Dermis blood vessel endothelial cell (primary cell): ENCODE data around the gene PEAR1. TPM values are rescaled to one million over a fixed set of nuclear protein-coding genes. Genes with fewer than 3 reads are reported as not detected.
A peak's percentile ranks its signal among the peaks of the same experiment; 100 is the strongest.

Experiments
- DNase-seq: peaks from one replicate; pipeline ENCODE4 v3.0.0; 2010
- total RNA-seq: library from RNA; depleted of rRNA; stranded (reverse); fragments of >200 nt; gene quantifications from 2 replicates; pipeline ENCODE4 v1.2.3, GENCODE V29; 2014

The PEAR1 gene
- total RNA-seq, 1 donor from 2014 or later: 19.1 TPM

DNA sequence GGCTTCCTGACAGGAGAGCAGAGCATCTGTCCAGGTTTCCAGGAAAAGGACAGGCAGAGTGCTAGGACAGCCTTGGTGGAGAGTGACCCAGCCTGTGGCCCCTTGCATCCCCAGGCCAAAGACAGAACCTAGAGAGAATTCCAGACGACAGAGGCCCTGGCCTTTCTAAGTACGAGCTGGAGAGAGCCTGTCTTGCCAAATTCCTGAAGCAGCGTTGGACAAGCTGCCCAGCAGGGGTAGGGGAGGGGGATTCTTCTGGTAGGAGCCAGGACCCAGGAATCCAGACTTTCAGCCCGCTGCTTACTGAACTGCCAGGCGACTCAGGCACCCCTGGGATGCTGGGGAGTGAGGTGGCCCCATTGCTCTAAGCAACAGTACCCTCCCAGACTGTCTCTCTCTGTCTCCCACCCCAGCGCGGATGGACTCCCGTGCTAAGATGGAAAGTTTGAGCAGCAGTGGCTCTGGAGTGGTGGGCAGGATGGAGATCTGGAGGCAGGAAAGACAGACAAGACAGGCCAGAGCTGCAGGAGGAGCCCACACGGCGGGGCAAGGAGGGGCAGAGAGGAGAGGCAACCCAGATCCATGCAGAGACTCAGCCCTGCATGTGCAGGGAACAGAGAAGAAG is 8.8 kb upstream of the PEAR1 start:
- DNase-seq: no peak

DNA sequence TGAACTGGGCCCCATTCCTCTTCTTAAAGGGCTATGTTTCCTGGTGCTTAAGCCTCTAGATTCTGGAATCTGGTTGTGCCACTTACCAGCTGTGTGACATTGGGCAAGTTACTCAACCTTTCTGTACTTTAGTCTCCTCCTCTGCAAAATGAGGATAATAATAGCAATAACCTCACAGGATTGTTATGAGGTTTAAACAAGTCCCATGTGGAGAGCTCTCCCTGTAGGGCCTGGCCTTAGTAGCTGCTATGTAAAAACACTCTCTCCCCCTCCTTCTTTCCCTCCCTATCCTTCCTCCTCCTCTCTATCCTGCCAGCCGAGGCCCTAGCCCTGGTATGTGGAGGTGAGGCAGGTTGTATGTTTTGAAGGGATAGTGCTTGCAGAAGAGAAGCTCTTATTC is 8.2 kb upstream of the PEAR1 start:
- no peak for DNase-seq

DNA sequence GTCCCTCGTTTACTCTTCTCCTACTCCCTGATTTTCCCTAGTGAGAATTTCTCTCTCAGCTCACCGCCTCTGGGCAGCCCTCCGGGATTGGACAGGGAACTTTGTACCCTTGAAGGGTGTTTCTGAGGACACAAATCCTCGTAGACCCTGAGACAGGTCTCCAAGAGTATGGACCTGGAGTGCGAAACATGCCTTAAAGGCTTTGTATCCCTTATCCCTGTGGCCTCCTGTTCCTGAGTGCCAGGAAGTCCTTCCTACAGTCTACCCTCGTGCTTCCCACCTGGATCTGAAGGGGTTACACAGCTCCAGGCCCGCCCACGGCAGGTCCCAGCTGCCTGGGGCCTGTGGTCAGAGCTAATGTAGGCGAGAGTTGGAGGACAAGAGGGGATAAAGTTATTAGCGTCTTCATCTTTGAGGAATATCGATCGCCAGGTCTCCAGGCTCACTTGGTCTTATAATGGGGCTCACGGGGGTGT is 7.6 kb upstream of the PEAR1 start:
- DNase-seq: no peak

DNA sequence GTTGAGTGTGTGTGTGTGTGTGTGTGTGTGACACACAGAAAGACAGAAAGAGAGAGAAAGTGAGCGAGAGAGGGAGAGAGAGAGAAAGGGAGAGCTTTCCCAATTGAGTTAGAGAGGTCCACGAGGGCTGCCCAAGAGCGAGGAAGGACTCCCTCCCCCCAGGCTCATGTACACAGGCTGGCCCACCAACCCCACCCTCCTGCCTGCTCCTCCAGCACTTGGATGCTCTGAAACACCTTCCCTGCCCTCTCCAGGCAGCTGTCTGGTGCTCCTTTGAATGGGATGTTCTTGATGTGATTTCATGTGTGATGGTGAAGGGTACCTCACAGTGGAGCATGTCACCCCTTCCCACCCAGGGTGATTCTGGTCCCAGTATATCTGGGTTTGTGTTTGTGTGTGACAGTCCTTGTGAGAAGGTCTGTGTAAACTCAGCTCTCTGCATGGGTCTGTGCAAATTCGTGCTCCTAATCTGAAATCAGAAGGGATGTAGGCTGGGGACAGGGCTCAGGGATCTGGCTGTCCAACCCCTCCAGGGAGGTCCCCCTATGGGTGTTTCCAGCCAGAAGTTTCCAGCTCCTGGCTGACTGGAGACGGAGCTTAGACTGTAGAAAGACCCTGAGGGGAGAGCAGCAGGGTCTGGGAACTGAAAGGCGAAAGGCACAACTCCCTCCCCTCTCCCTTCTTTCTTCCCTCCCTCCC is 6.8 kb upstream of the PEAR1 start:
- no peak for DNase-seq

DNA sequence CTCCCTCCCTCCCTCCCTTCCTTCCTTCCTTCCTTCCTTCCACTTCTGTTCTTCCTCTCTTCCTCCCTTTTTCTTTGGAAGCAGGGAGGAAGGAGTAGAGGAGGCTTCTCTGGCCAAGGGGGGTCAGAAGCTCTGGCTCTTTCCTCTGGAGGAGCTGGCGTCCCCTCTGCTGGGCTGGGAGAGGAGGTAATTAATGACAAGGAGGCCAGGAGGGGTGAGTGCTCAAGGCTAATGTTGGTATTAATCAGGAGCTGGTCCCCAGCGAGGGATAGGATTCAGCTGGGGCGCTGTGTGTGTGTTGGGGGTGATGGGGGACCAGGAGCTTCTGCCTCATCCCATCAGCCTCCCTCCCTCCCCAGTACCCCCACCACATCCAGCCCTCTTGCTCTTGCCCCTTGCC is 6.2 kb upstream of the PEAR1 start:
- DNase-seq: no peak

DNA sequence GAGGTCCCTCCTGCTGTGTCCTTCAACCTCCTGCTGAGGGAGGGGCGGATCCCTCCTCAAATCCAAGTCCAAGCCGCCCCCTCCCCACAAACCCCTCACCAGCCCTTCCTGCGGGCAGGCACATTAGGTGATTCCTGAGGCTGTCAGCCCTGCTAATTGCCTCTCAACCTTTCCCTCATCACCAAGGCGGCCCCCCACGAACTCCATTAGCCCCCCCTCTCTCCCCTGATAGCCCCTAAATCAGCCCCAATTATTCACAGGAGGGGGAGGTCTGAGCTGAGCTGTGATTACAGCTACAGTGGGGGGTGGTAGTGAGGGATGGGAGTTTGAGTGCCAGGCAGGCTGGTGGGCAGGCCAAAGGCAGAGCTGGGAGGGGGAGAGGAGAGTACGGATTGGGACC is 5.8 kb upstream of the PEAR1 start:
- DNase-seq: no peak

DNA sequence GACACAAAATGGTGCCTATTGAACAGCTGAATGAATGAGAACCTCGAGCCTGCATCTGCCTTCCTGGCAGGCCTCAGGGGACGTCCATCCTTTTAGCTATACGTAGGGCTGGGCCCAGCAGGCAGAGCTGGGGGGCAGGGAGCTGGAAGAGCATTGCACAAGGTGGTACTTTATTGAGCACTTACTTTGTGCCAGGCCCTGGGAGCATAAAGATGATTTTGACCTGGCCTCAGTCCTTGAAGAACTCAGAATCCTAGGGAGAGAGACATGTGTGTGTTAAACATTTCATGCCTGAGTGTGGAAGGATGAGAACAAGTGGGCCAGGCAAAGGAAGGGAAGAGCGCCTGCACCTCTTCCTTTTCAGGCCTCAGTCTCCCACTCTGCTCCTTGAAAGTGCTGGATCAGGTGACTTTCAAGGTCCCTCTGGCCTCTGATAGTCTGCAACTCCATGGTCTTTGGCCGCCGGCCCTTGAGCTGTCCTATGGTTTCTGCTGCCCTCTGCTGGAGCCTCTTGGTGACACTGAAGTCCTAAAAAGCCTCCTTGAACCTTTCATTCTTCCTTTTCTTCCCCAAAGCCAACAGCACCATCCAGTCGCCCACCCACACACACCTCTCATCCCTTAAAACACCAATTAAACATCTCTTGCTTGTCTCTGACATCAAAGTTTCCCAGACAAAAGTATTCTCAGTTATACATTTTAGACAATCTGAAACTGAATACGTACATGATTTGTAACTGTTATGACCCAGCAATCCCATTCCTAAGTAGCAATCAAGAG is 3.5 kb upstream of the PEAR1 start:
- peak; percentile 92 for DNase-seq

DNA sequence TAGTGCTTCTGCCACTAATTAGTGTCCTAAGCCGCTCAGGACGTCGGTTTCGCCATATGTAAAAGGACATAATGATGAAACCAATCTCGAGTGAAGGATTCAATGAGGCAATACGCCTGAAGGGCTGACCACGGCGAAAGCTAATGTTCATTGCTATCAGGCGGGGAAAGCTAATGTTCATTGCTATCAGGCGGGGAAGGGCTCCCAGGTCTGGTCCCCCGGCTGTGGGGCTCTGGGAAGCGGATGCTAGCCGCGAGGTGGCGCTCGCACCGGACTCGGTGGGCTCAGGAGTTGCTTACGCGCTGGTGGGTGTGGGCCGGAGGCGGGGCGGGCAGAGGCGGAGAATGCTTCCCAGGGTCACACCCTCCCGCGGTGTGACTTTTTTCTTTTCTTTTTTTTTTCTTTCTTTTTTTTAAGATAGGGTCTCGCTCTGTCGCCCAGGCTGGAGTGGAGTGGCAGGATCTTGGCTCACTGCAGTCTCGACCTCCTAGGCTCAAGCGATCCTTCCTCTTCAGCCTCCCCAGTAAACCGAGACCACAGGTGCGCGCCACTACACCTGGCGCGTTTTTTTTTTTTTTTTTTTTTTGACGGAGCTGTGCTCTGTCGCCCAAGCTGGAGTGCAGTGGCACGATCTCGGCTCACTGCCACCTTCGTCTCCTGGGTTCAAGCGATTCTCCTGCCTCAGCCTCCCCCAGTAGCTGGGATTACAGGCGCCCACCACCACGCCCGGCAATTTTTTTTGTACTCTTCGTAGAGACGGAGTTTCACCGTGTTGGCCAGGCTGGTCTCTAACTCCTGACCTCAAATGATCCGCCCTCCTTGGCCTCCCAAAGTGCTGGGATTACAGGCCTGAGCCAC is 1.1 kb upstream of the PEAR1 start:
- peak; percentile 95 for DNase-seq

DNA sequence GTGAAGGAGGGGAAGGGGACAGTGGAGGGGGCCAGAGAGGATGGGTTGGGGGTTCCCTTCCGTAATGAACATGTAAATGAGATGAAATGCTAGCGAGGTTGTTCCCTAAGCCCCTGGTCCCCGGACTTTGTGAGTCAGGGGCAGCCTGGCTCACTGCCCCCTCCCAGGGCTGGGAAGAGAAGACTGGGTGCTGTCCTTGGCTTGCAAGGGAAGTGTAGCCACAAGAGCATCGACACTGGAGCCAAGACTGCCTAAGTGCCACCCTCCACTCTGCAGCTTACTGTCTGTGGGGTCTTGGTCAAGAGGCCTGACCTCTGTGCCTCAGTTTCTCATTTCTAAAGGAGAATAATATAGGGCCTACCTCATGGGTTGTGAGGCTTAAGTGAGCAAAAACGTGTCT is 483 bp downstream of the PEAR1 start:
- peak; percentile 37 for DNase-seq

DNA sequence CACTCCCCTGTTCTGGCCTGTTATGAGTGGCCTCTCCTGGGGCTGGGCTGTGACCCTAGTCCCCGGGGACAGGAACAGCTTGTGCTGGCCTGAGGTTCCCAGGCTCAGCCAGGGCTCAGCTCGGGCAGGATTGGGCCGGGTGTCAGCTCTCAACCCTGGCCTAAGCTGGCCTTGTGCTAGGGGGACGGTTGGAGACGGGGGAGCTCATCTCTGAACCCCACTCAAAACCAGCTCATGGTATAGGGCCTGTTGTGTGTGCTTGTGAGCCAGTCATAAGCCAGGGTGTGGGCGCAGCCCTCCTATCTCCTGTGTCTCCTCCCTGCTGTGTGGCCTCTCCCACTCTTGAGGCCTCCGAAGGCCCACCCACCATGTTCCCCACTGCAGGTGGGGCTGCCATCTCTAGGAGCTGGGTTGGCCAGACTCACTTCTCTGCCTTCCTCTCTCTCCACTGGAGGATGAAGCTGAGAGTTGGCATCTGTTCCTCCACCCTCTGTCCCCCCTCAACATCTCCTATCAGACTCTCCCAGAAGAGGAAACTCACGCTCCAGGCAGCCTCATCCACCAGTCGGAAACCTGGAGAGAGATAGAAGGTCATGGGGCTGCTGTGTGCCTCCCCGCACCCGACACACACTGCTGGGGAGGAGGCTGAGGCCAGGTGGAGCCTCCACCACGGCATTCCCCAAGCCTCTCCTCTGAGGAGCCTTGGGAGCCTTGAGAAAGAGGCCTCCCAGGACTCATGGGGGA is 1.4 kb downstream of the PEAR1 start:
- peak; percentile 73 for DNase-seq

DNA sequence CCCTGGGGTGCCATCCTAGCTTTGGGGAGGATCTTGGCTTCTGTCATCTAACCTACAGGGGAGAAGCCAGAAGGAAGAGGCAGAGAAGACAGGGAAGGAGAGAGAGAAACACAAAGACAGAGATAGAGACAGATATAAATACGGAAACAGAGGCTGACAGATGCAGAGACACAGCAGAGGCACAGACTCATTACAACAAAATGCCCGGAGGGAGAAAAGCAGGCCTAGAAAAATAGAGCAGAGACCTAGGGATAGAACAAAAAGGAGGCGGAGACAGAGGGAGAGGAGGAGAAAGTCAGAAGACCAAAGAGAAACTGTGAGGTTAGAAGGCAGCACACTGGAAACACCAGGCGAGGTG is 1.9 kb downstream of the PEAR1 start:
- peak; percentile 32 for DNase-seq

DNA sequence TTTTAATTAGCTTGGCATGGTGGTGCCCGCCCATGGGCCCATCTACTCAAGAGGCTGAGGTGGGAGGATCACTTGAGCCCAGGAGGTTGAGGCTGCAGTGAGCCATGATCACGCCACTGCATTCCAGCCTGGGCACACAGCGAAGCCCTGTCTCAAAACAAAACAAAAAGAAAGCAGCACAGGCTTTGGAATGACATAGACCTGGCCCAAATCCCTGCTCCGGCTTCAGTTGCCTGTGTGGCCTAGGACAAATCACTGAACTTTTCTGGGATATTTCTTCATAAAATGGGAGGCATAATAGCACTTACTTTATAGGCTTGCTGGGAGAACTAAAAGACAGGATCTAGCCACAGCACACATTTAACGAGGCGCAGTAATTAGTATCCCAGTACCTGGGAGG is 2.4 kb downstream of the PEAR1 start:
- no peak for DNase-seq

DNA sequence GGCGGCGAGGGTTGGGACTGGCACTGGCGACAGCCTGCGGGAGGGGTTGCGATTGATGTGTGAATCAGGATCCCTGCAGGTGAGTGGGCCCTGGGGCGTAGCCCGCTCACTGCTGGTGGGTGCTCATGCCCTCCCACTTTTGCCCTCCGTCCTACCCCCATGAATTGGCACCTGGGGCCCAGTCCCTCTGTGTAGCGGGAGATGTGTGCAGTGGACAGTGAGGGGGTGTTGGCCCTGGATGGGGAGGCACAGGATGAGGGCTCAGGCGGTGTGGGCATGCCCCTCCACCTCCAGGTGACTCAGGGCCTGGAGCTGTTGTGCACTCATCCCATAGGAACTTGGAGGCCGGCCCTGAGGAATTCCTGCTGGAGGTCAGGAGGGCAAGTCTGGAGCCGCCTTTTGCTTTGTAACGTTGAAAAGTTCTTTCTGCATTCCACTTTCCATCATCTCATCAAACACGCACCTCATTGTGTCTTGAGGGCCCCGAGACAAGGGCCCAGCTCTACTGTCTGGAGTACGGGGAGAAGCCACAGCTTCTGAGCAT is 3.0 kb downstream of the PEAR1 start:
- DNase-seq: peak; percentile 93

DNA sequence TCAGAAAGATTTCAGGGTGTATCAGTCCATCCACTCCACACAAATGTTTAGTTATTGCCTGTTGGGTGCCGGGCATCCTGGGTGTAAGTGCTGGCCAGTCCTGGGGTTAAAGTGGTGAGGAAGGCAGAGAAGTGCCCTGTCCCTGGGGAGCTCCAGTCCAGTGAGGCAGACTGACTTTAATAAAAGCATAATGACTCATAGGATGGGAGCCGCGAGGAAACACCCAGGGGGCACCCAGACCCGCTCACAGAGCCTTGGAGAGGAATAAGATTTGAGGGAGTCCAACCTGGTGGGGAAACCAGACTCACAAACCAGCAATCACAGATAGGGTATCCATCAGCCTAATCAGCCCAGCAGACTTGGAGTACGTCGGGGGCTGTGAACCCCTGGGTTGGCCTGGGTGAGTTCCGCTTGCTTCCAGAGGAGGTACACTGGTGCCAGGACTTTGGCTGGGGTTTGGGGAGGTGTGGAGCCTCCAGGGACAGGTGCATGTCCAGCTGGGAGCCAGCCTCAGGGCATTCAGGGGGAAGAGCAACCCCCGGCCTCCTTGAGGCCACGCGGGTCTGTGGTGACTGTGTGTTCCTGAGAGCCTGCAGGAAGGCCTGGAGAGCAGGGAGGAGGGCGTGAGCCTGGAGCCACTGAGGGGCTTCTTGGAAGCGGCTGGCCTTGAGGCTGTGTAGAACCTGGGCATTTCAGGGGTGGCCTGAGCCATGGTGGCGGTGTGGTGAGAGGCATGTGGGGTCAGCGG is 3.7 kb downstream of the PEAR1 start:
- peak; percentile 51 for DNase-seq

DNA sequence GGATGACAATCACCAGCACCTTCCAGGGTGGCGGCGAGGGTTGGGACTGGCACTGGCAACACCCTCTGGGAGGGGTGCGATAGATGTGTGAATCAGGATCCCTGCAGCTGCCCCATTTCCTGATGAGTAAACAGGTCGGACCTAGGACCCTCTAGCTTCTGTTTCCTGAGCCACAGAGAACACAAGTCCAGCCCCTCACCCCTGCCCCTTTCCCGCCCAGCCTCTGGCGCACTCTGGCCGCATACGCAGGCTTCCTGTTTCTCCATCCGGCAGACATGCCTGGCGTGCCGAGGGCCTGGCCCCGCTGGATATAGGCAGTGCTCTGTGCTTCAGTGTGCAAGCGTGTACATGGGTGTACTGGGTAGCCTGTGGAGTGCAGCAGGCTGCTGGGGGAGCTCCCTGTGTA is 4.6 kb downstream of the PEAR1 start:
- DNase-seq: peak; percentile 97

DNA sequence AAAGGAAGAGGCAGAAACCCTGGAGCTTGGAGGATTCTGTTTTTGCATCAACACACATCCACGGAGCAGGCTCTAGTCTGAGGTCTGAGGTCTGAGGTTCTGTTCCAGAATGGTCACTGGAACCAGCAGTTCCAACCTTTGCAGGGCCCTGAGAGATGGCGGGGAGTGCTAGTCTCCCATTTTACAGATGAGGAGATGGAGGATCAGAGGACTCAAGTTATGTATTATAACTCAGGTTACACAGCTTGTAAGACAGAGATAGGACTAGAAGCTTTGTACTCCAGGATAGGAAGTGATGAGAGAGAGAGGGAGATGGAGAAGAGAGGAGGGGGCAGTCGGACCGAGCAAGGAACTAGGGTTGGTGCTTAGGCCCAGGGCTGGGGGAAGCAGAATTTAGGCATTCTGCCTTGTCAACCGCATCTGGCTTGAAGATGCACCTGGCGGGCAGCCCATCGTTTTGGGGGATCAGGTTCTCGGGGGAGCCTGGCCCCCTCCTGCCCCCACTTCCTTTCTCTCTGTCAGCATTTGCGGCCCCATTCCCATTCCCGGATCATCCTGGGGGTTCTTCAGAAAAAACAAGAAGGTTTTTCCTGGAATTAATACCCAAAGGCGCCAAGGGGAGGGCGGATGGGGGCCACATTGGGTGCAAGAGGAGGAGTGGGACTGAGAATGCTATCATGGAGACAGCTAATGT is 5.6 kb downstream of the PEAR1 start:
- no peak for DNase-seq

DNA sequence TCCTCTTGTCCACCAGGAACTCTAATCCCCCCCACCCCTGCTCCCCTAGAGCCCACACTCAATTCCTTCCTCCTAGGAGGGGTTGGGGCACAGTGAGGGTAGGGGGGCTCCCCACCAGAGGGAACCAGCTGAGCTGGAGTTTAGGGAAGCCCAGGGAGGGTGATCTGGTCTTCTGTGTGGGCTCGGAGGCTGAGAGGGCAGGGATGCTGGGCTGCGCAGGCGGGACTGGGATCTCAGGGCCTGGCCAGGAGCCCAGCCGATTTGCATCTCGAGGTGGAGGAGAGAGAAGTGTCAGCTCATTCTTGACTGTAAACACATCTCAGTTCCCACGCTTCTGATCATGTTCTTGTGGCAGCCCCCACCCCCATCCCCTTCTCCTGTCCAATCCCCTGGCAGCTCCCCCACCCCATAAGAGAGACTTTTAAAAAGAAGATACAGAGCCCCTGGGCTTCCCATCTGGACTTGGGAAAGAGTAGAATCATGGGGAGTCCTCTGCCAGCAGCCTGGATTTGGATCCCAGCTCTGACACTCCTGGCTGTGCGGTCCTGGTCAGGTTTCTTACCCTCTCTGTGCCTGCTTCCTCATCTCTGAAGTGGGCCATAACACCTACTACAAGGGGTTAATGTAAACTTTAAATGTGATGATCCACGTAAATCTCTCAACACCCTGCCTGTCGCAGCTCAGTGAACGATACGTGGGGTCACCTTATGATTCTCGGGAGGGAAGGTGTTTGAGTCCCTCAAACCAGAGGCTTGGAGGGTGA is 6.6 kb downstream of the PEAR1 start:
- peak; percentile 72 for DNase-seq

DNA sequence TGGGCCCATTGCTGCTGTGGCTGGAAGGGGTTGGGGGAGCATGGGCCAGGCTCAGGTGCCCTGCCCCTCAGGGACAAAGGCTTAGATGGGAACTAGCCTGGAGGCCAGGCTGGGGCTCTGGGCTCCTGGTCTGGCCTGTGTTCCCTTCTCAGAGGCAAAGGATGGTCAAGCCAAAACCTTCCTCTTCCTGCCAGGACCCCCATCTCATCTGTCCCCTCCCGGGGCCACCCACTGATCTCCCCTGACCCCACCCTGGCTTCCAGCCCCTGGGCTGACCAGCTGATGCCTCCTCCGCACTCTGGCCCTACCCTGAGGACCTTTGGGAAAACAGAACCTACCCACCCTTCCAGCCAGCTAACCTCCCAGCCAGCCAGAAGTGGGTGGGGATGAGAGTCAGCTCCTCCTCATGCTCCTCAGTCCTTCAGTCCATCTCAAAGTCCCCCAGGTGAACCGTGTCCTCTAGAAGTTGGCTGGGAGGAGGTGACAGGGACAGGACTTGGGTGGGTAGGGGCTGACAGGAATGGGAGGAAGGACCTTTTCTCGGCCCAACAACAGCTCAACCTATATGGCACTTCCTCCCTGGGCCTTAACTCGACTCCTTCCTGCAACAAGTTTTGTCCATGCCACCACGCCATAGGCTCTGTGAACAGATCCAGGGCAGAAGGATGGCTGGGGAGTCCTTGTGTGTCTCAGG is 7.5 kb downstream of the PEAR1 start:
- no peak for DNase-seq

DNA sequence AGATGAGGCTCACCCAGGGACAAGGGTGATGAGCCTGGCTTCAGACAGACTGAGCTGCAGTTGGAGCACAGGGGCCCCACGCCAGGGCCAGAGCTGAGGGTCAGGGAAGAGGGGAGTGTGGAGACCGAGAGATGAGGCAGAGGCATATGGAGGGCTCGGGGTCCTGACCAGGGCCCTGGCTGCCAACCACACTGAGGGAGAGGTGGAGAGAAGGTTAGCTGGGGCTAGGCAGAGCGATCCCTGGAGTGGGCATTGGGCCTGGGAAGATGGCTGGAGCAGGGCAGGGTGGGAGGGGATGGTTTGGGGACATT is 8.0 kb downstream of the PEAR1 start:
- no peak for DNase-seq
